ENCODE data around the gene MYO5B. TPM values are rescaled to one million over a fixed set of nuclear protein-coding genes. Genes with fewer than 3 reads are reported as not detected.

The MYO5B gene
- total RNA-seq, 1 donor from 2014 or later, result 6.7 TPM

GRCh38 chr18:50056185-50056584, 138.8 kb downstream of the MYO5B start:
- no peak overlapping the region for H3K27ac Mint-ChIP-seq

GRCh38 chr18:50055488-50055887, 139.5 kb downstream of the MYO5B start:
- DNase-seq (ENCODE audit: low spot score), result no peak
- Histone ChIP-seq H4K20me1 (ENCODE audit: low read depth) (no peaks in the 10 kb centered on the region), H3K9ac (no peak overlapping the region), H3K27me3 (no peaks in the 10 kb centered on the region), H3F3A (ENCODE audit: low read depth) (no peaks in the 10 kb centered on the region), H2AFZ (replicated peaks) (no peak overlapping the region), H3K79me2 (ENCODE audit: low read depth) (no peaks in the 10 kb centered on the region), H3K4me2 (no peak overlapping the region), H3K9me3 (ENCODE audit: low read depth) (no peaks in the 10 kb centered on the region), H3K36me3 (no peaks in the 10 kb centered on the region), H3K4me1 (no peaks in the 10 kb centered on the region), H3K27ac (no peak overlapping the region), H3K4me3 (no peak overlapping the region)
- Mint-ChIP-seq H3K4me3 (no peak overlapping the region), H3K4me1 (peaks cover 4% of the 10 kb centered on the region), H3K9me3 (no peaks in the 10 kb centered on the region), H3K27me3 (ENCODE audit: insufficient read depth, low read depth) (no peaks in the 10 kb centered on the region), H3K27ac (no peak overlapping the region), H3K36me3 (no peaks in the 10 kb centered on the region)
- no peak for TF ChIP-seq EZH2phosphoT487 (IDR thresholded peaks at IDR 0.05)
- TF ChIP-seq EZH2 (IDR thresholded peaks at IDR 0.05), result no peak
- TF ChIP-seq CTCF (IDR thresholded peaks at IDR 0.05), result no peak

More at GRCh38 chr18:50056185-50056584, 138.8 kb downstream of the MYO5B start:
- Histone ChIP-seq H3K27me3 (no peaks in the 10 kb centered on the region), H3K27ac (no peak overlapping the region), H3K4me3 (no peak overlapping the region), H3K36me3 (no peaks in the 10 kb centered on the region), H3K9me3 (ENCODE audit: low read depth) (no peaks in the 10 kb centered on the region), H4K20me1 (ENCODE audit: low read depth) (no peaks in the 10 kb centered on the region), H3K4me1 (no peaks in the 10 kb centered on the region), H3F3A (ENCODE audit: low read depth) (no peaks in the 10 kb centered on the region), H2AFZ (replicated peaks) (no peak overlapping the region), H3K79me2 (ENCODE audit: low read depth) (no peaks in the 10 kb centered on the region), H3K4me2 (no peak overlapping the region), H3K9ac (no peak overlapping the region)
- DNase-seq (ENCODE audit: low spot score), result no peak
- Mint-ChIP-seq H3K9me3 (no peaks in the 10 kb centered on the region), H3K27me3 (ENCODE audit: insufficient read depth, low read depth) (no peaks in the 10 kb centered on the region), H3K36me3 (no peaks in the 10 kb centered on the region), H3K4me1 (peaks cover 6% of the 10 kb centered on the region), H3K4me3 (no peak overlapping the region)
- TF ChIP-seq EZH2phosphoT487 (IDR thresholded peaks at IDR 0.05) (no peak), CTCF (IDR thresholded peaks at IDR 0.05) (no peak), EZH2 (IDR thresholded peaks at IDR 0.05) (no peak)

- H3K4me3 Mint-ChIP-seq, result no peak overlapping the region
- H4K20me1 ChIP-seq (ENCODE audit: low read depth), result no peaks in the 10 kb centered on the region
- no peaks in the 10 kb centered on the region for H3K9me3 Mint-ChIP-seq
- no peaks in the 10 kb centered on the region for H3K4me1 Mint-ChIP-seq
- no peaks in the 10 kb centered on the region for H3K36me3 Mint-ChIP-seq
- no peak for TF ChIP-seq CTCF (IDR thresholded peaks at IDR 0.05)
- no peak for TF ChIP-seq EZH2 (IDR thresholded peaks at IDR 0.05)
- no peak for TF ChIP-seq EZH2phosphoT487 (IDR thresholded peaks at IDR 0.05)
- H3K4me1 ChIP-seq, result no peaks in the 10 kb centered on the region
- no peaks in the 10 kb centered on the region for H3K27me3 Mint-ChIP-seq (ENCODE audit: insufficient read depth, low read depth)
- no peak overlapping the region for H3K4me3 ChIP-seq
- no peak overlapping the region for H3K27ac ChIP-seq
- no peaks in the 10 kb centered on the region for H3F3A ChIP-seq (ENCODE audit: low read depth)
- H3K27ac Mint-ChIP-seq, result no peak overlapping the region
- H3K4me2 ChIP-seq, result no peak overlapping the region
- no peaks in the 10 kb centered on the region for H3K79me2 ChIP-seq (ENCODE audit: low read depth)
- H2AFZ ChIP-seq (replicated peaks), result no peak overlapping the region
- no peaks in the 10 kb centered on the region for H3K27me3 ChIP-seq
- no peaks in the 10 kb centered on the region for H3K9me3 ChIP-seq (ENCODE audit: low read depth)
- no peaks in the 10 kb centered on the region for H3K36me3 ChIP-seq
- DNase-seq (ENCODE audit: low spot score), result no peak
- H3K9ac ChIP-seq, result no peak overlapping the region
These were observed 141.8 kb downstream of the MYO5B start for GRCh38 chr18:50053111-50053510.
